PC-9 (cell line): ENCODE measurements around the gene PLCB3. TPM values are rescaled to one million over a fixed set of nuclear protein-coding genes. Genes with fewer than 3 reads are reported as not detected.

Source experiments
- BruUV-seq: library from RNA; stranded (reverse); fragments of 400-500 nt; replicated peaks from 2 replicates; lab custom pipeline; 2021; lab: Mats Ljungman, UMichigan
- CTCF ChIA-PET: fragments of 300-600 bp; sonication (Branson Sonifier 250); formaldehyde crosslinking; loops from one replicate; lab custom pipeline; 2022; ENCODE audit warnings: antibody characterized with exemption; lab: Charles Lee
- POLR2A ChIA-PET: fragments of 300-600 bp; sonication (Branson Sonifier 250); formaldehyde crosslinking; loops from one replicate; lab custom pipeline; 2022; ENCODE audit warnings: antibody characterized with exemption; ENCODE audit not compliant: unreplicated experiment; lab: Charles Lee
- DNase-seq, 2 experiments: peaks; one replicate each; pipeline versions ENCODE4 v3.0.0 to v3.0.0-alpha.2; 2015 to 2022; ENCODE audit warnings: mixed read lengths in 1 of 2
- H2AFZ ChIP-seq: fragments of 200-600 bp; sonication (generic); 2 replicates; pipeline ENCODE4 v1.8.1; 2017; ENCODE audit warnings: antibody characterized with exemption
- H3F3A ChIP-seq: fragments of 200-600 bp; sonication (generic); 2 replicates; pipeline ENCODE4 v1.8.1; 2017; ENCODE audit warnings: antibody characterized with exemption, mild to moderate bottlenecking, low read depth; ENCODE audit not compliant: insufficient read depth
- H3K27ac ChIP-seq: fragments of 200-600 bp; sonication (generic); 2 replicates; pipeline ENCODE4 v1.6.1; 2016; ENCODE audit warnings: mixed run types
- H3K27me3 ChIP-seq: fragments of 200-600 bp; sonication (generic); 2 replicates; pipeline ENCODE4 v1.6.1; 2016; ENCODE audit warnings: low read depth, mixed run types; ENCODE audit not compliant: insufficient read depth
- H3K36me3 ChIP-seq: fragments of 200-600 bp; sonication (generic); 2 replicates; pipeline ENCODE4 v1.6.1; 2016; ENCODE audit warnings: low read depth, mixed run types
- H3K4me1 ChIP-seq: fragments of 200-600 bp; sonication (generic); replicated peaks from 2 replicates; pipeline ENCODE4 v1.6.1; 2016; ENCODE audit warnings: mixed run types; ENCODE audit not compliant: insufficient read depth
- H3K4me2 ChIP-seq: fragments of 200-600 bp; sonication (generic); 2 replicates; pipeline ENCODE4 v1.6.1; 2017; ENCODE audit warnings: mixed run types
- H3K4me3 ChIP-seq: fragments of 200-600 bp; sonication (generic); 2 replicates; pipeline ENCODE4 v1.6.1; 2016; ENCODE audit warnings: mixed run types
- H3K79me2 ChIP-seq: fragments of 200-600 bp; sonication (generic); 2 replicates; pipeline ENCODE4 v1.6.1; 2017; ENCODE audit warnings: low read depth, mixed run types
- H3K9me2 ChIP-seq: fragments of 200-600 bp; sonication (generic); 2 replicates; pipeline ENCODE4 v1.8.1; 2017; ENCODE audit warnings: mild to moderate bottlenecking; ENCODE audit not compliant: insufficient read depth
- H3K9me3 ChIP-seq: fragments of 200-600 bp; sonication (generic); 2 replicates; pipeline ENCODE4 v1.8.1; 2016; ENCODE audit warnings: low read depth; ENCODE audit not compliant: insufficient read depth
- H4K20me1 ChIP-seq: fragments of 200-600 bp; sonication (generic); 2 replicates; pipeline ENCODE4 v1.8.1; 2017; ENCODE audit not compliant: insufficient read depth
- CTCF ChIP-seq: fragments of 200-600 bp; sonication (generic); conservative IDR thresholded peaks from 2 replicates; pipeline ENCODE4 v1.6.1; 2017; ENCODE audit warnings: mixed run types, antibody characterized with exemption, mild to moderate bottlenecking, moderate library complexity
- EZH2 ChIP-seq: fragments of 200-600 bp; sonication (generic); IDR thresholded peaks from 2 replicates; pipeline ENCODE4 v1.8.0; 2017; ENCODE audit warnings: antibody characterized with exemption, low read depth
- intact Hi-C: fragments of 100-400 bp; cut with micrococcal nuclease; formaldehyde crosslinking; loops from one replicate; pipeline ENCODE4 v1.10.0; 2022; ENCODE audit not compliant: unreplicated experiment
- total RNA-seq: library from RNA; stranded (reverse); gene quantifications from 2 replicates; pipeline ENCODE4 v1.2.3, GENCODE V29; 2021

The PLCB3 gene
- total RNA-seq, 1 experiment from 2014 or later = 79.6 TPM

GRCh38 chr11:64218628-64219353 is 32.5 kb upstream of the PLCB3 start:
- Histone ChIP-seq H3F3A (peaks cover 31% of the 10 kb centered on the region), H3K9me2 (no peaks in the 10 kb centered on the region), H3K36me3 (no peaks in the 10 kb centered on the region), H3K4me2 (no peak overlapping the region), H3K79me2 (no peaks in the 10 kb centered on the region), H4K20me1 (no peaks in the 10 kb centered on the region; the same call in 1 of the 2 replicates), H3K27ac (no peak overlapping the region), H3K4me3 (no peak overlapping the region), H3K27me3 (no peaks in the 10 kb centered on the region), H3K9me3 (no peaks in the 10 kb centered on the region), H3K4me1 (no peaks in the 10 kb centered on the region), H2AFZ (no peak overlapping the region)
- intact Hi-C loops = no loop called here
- TF ChIP-seq EZH2 (no peak), CTCF (no peak)
- CTCF ChIA-PET = no interaction called here
- BruUV-seq = no TSS peak
- no peak for DNase-seq
- POLR2A ChIA-PET = no interaction called here

GRCh38 chr11:64219354-64219684 is 32.0 kb upstream of the PLCB3 start:
- Histone ChIP-seq H3K4me1 (no peaks in the 10 kb centered on the region), H2AFZ (no peak overlapping the region)

GRCh38 chr11:64219755-64220154 is 31.6 kb upstream of the PLCB3 start:
- no peak for TF ChIP-seq CTCF
- TF ChIP-seq EZH2 = no peak
- H3K4me1 ChIP-seq = peaks cover under 1% of the 10 kb centered on the region
- H3K36me3 ChIP-seq = no peaks in the 10 kb centered on the region
- H4K20me1 ChIP-seq = no peaks in the 10 kb centered on the region; the same call in 1 of the 2 replicates
- intact Hi-C loops = no loop called here
- BruUV-seq = no TSS peak
- H3K9me2 ChIP-seq = no peaks in the 10 kb centered on the region
- no peak overlapping the region for H2AFZ ChIP-seq
- no peaks in the 10 kb centered on the region for H3K27me3 ChIP-seq
- POLR2A ChIA-PET = no interaction called here
- H3K4me3 ChIP-seq = no peak overlapping the region
- no peaks in the 10 kb centered on the region for H3K9me3 ChIP-seq
- DNase-seq = no peak
- no peak overlapping the region for H3K4me2 ChIP-seq
- peaks cover 2% of the 10 kb centered on the region; the same call in 1 of the 2 replicates for H3K79me2 ChIP-seq
- CTCF ChIA-PET = interaction anchor here (0.5 kb wide), 1 partner anchor 374 kb away, joined by 3 read pairs; no protein-coding TSS in a partner anchor
- H3F3A ChIP-seq = peaks cover 32% of the 10 kb centered on the region
- no peak overlapping the region for H3K27ac ChIP-seq

More at GRCh38 chr11:64219354-64219684, 32.0 kb upstream of the PLCB3 start:
- intact Hi-C loops = no loop called here
- Histone ChIP-seq H4K20me1 (no peaks in the 10 kb centered on the region; the same call in 1 of the 2 replicates), H3K27me3 (no peaks in the 10 kb centered on the region), H3K36me3 (no peaks in the 10 kb centered on the region), H3F3A (peaks cover 33% of the 10 kb centered on the region), H3K4me3 (no peak overlapping the region), H3K4me2 (no peak overlapping the region), H3K9me3 (no peaks in the 10 kb centered on the region), H3K9me2 (no peaks in the 10 kb centered on the region), H3K79me2 (no peaks in the 10 kb centered on the region), H3K27ac (no peak overlapping the region)
- no TSS peak for BruUV-seq
- no peak for DNase-seq
- no peak for TF ChIP-seq CTCF
- no peak for TF ChIP-seq EZH2
- ChIA-PET CTCF (no interaction called here), POLR2A (no interaction called here)
